Measurements from ENCODE around the gene CORO2A.

DNA sequence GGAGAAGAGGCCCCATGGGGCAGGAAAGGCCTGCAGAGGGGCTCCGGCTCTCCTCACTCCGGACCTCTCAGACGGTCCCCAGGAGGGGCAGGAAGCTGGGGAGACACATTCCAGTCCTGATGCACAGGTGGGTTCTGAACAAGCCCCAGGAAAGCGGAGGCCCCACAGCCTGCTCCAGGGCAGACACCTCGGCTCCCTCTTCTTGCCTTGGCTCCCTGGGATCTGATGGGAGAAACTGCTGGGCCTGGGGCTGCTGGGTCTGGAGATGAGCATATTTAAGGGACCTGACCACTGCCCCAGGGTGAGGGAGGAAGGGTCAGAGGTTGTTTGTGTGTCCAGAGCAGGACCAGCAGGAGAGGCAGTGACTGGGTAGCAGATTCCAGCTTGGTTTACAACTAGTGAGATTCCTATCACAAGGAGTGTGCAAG, 1.2 kb downstream of the CORO2A start:
- TF ChIP-seq POLR2AphosphoS5 (IDR thresholded peaks at IDR 0.05), result no peak
- TF ChIP-seq POLR2A (IDR thresholded peaks at IDR 0.05; ENCODE audit: low read depth), result no peak

All from esophagus muscularis mucosa (tissue), 2 donors.